NCI-H226 (cell line): ENCODE data around the gene CUX1.
A peak's percentile ranks its signal among the peaks of the same experiment; 100 is the strongest.

Source experiments
- DNase-seq: peaks from one replicate; pipeline ENCODE4 v3.0.0-alpha.2; 2015

CUX1 gene

DNA sequence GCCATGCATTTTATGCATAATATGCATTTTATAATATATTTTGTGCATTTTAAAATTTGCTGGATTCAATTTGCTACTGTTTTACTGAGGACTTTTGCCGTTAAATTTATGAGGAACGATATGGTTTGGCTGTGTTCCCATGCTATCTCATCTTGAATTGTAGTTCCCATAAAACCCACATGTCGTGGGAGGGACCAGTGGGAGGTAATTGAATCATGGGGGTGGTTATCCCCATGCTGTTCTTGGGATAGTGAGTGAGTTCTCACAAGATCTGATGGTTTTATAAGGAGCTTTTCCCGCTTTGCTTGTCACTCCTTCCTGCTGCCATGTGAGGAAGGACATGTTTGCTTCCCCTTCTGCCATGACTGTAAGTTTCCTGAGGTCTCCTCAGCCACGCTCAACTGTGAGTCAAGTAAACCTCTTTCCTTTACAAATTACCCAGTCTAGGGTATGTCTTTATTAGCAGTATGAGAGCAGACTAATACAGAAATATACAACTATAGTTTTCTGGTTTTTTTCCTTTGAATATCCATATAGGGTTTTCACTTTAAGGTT, 267.9 kb downstream of the CUX1 start:
- DNase-seq: peak; percentile 47

DNA sequence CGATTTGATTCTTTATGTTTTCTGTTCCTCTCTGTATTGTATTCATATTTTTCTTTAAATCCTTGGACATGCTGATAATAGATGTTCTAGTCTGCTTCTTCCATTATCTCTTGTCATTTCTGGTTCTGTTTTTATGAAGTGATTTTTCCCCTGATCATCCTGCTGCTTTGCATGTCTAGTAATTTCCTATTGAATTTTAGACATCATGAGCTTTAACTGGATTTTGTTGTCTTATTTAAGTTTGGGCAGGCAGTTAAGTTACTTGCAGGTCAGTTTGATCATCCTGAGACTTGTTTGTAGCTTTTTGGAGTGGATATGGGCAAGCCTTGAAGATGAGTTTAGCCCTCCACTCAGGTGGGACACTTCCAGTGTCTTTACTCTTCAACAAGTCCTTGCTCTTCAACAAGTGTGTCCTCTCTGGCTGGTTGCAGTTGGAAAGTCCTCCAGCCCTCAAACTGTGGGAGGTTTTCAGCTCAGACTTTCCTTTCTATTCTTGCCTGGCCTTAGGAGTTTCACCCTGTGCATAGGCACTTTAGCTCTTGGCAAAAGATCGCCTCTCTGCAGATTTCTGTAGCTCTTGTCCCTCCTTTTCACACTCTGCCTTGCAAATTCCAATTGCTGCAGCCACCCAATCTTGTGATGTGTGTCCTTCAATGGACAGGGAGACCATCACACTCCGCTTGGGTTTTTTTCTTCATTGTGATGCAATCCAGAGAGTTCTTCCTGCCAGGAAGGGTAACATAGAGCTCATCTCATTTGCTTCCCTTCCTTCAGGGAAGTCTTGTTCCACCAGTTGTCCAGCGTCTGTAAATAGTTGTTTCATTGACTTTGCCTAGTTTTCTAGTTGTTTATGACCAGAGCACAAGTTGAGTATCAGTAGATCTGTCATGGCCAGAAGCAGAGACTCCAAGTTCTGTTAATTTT, 272.0 kb downstream of the CUX1 start:
- DNase-seq: no peak

DNA sequence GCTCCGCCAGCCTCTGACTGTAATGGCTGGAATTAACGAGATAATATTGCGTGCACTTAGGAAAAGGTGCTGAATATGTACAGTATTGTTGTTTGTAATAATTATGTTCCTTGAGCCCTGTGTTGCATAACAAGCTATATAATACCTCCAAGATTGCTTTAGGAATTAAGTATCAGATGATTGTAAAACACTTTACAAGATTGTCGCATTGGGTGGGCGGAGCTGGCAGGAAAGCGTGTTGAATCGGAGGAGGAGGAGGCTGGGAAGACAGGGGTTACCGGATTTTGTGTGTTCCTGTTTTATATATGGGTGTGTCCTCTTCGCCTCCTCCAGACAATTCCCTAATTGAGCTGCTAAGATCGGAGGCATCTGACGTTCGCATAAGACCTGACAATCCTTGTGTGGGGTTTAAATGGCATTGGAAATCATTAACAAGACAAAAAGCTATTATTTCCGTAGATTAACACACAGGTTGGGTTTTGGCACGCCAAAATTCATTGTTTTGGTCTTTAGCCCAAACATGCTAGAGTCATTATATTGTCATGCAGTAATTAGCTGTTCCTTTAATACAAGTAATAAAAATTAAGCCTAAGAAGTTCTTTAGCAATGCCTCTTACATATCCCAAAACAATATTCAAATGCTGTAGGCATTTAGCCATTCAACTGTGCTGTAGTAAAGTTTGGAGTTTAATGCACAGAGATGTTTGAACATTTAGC, 276.3 kb downstream of the CUX1 start:
- no peak for DNase-seq

DNA sequence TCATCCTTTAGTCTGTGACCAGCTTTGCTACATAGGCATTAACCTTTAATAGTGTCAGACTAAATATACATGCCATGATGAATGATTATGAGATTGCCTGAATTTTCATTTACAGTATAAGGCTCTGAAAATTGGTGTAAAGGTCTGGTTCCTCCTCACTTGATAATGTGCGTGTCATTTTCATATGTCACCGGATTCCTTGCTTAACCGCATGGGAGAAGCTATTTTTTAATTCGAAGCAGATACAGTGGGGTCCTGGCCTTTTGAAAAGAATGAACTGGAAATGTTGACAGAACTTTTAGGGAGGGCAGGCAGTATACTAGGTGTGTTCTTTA, 276.9 kb downstream of the CUX1 start:
- DNase-seq: no peak

DNA sequence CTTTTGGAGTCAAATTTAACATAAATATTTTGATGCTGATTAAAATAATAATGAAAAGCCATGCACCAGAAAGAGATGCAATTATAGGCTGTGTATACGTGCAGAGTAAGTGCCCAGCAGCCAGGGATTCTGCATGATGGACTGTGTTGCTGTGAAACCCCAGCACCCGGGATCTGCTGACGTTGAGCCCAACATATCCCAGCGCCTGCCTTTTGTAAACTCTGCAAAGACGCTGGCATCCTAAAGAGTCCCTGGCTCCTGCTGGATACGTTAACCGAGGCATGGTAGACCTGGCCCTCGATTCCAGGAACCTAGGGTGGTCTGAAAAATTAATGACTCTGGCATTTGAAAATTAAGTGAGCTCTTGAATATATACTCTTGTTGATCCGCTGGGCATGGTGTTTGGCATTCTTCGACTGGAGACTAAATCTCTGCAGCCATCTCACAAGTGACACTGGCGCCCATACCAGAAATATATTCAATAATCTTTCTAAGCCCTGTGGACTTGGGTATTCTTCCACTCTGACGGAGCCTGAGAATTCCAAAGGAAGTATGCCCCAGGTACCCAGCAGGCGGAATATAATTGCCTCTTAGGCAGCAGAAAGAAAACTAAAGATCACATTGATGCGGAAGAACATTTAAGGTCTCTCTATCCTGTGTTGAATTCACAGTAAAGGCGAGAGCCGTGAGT, 278.0 kb downstream of the CUX1 start:
- no peak for DNase-seq

DNA sequence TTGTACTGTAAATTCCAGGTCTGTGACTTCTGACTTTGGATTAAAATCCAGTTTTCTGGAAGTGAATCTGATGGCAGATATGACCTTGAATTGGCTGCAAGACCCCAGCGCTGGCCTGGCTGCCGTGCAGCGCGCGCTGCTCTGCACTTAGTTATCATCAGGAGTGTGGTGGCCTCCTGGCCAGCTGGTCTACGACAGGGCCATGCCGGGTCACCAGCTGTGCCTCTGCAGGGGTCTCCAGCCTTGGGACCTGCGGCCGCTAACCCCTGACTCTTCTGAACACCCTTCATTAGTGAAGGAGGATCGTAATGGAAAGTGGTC, 278.5 kb downstream of the CUX1 start:
- DNase-seq: no peak

DNA sequence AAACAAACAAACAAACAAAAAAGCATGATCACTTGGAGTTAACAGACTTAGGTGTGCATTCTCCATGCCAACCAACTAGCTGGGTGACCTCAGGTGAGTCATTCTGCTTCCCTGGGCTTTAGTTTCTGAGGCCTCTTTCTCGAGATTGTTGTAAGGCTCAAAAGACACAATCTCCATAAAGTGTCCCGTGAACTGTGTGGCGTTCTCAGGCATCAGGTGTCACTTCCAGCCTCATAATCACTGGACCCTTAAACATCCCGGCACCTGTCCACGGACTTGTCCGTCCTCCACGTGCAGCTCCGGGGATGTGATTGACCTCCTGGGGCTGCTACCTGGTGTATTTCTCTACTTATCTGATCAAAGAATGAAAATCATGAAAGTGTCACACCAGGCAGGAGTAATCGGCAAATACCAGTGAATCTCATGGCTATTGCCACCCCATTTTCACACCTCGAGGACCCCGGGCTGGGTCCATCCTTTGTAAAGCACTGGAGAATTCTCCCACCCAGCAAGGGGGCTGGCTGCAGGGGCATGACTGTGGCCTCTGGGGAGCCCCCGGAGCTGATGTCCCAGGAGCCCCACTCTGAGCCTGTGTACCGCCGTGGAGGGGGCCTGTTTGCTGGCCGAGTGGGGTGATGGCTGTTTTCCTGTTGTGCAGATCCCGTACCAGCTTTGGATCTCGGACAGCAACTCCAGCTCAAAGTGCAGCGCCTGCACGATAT, 279.4 kb downstream of the CUX1 start:
- DNase-seq: no peak

DNA sequence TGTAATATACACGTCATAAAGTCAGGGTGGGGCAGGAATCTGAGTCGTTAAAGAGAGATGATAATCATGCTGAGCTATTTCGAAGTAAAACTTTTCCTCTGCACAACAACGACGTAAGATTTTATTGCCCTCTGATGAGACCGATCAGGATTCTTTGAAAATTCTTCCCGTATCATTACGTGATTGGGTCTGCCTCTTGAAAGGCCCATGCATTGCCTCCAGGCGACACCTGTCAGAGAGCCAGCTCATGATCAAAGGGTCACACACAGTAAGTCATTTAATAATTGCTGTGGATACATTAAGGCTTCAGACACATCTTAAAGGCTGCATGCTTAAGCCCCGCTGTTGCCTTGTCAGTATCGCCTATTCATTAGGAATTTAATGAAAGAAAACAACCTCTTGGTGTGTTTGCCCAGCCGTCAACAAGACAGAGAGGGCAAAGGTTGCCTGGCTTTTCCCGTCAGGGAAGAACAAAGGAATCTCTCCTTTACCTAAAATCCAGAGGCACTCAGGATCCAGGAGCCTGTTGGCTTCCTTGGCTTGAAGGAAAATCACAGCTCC, 280.3 kb downstream of the CUX1 start:
- no peak for DNase-seq

DNA sequence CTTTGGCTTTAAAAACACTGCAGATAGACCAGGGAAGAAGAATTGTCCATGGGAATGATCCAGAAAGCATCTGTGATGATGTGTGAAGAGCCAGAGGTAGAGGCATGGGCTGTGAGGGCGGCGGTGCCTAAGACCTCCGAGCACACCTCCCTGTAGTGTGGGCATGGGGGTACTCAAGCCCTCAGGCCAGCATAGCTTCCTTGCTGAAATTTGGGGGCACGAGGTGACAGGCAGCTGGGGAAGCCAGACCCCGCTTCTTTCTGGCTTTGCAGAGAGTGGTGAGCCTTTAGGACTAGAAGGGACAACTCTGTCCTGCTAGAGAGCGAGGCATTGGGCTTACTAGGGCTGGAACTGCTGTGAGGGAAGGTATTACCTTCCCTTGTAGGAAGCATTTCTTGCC, 281.6 kb downstream of the CUX1 start:
- no peak for DNase-seq

DNA sequence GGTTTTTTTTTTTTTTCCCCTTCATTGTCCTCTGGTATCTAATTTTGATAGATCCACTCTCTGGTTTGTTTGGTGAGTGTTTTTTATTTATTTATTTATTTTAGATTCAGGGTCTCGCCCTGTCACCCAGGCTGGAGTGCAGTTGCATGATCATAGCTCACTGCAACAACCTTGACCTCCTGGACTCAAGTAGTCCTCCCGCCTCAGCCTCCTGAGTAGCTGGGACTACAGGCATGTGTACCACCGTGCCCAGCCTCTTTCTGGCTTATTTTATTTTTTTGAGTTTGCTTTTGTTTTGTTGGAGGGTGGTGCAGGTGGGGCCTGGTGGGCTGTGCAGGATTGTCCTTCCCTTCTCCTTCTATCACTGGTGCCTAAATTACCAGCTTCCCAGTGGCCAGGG, 282.0 kb downstream of the CUX1 start:
- no peak for DNase-seq

DNA sequence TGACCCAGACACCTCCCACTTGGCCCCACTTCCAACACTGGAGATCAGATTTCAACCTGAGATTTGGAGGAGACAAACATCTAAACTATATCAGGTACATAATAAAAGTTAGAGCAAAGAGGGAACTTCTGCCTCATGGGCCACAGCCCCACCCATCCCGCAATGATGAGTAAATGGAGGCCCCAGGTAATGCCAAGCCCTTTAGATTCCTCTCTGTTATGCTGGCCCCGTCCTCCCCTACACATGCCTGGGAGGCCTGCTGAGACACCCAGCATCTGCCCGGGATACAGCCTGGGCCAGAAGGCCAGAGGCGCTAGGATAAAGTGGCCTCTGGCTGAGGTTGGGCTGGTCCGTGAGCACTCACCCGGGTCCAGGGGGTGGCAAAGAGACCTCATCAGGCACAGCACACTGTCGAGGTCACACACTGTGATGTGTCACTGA, 283.7 kb downstream of the CUX1 start:
- no peak for DNase-seq

DNA sequence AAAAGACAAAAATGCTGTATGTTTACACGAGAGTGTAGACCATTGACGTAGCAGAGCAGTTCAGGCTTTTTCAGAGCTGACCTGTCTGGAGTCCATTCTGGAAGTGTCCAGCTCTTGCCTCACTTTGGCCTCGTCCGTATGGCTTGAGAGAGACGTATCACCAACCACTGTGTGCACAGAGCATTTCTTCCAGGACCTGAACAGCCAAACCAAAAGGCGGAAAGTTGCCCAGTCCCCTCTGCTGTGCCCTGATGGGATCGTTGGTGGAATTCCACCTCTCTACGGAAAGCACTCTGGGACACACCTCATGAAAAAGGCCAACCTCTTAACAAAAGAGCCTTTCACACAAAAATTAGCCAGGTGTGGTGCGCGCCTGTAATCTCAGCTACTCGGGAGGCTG, 284.5 kb downstream of the CUX1 start:
- no peak for DNase-seq

DNA sequence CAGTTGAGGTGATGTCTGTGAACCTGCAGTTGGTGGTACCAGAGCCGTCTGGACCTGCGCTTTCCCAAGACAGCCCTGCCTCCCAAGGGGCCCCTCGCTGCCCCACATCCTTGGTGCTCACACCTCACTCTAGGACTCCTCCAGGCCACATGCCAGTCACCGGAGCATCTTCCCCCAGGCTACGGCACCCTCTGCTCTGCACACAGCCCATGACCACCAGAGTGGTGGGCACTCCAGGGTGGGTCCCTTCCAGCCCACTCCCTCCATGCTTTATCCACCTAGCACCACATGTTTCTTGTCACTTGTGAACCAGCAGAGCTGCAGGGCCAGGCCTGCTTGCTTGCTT, 285.6 kb downstream of the CUX1 start:
- no peak for DNase-seq

DNA sequence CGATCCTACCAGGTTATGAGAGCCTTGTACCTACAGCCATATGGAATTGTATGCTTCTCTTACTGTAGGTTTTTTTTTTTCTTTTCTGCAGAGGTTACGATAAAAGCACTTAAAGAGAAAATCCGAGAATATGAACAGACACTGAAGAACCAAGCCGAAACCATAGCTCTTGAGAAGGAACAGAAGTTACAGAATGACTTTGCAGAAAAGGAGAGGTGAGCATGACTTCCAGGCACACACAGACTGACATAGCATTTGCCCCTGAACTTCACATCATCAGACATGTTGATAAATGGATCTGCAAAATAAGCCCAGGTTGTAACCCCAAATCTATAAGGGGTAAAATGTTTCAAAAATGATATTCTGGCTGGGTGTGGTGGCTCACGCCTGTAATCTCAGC, 286.8 kb downstream of the CUX1 start:
- no peak for DNase-seq

DNA sequence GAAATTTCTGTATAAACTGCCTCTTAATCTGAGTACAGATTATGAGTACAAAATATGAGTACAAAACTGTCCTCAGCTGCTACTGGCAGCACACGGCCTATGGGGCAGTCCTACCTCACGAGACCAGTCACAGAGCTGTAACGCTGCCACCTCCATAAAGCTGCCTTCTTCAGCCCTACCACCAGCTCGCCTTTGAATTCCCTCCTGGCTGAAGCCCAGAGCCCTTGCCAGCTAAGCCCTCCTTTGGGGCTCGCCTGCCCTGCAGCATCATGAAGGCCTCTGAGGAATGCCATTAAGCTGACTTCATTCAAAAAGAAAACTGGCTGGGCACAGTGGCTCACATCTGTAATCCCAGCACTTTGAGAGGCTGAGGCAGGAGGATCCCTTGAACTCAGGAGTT, 289.2 kb downstream of the CUX1 start:
- DNase-seq: peak; percentile 45

DNA sequence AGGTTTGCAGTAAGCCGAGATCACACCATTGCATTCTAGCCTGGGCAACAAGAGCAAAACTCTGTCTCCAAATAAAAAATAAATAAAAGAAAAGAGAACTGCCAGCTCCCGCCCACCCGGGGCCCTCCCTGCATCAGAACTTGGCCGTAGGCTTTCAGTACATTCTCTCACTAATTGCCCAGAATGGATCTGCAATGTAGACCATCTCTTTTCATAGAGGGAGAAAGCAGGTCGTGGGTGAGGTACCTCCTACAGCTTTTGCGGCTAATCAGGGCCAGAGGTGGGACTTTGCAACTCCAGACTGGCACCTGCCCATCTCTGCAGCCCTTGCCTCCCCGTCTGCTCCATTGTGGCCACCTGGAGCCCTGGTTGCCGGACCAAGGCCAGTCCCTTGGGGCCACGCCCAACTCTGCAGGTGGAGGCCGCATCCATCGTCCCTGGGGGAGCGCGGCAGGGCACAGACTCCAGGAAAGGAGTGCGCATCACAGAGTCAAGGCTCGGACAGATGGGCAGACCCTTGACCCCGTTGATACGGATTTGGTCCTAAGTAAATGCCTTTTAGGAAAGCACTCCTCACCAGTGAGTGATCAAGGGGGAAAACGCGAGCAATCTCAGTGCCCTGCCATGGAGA, 290.2 kb downstream of the CUX1 start:
- DNase-seq: no peak

DNA sequence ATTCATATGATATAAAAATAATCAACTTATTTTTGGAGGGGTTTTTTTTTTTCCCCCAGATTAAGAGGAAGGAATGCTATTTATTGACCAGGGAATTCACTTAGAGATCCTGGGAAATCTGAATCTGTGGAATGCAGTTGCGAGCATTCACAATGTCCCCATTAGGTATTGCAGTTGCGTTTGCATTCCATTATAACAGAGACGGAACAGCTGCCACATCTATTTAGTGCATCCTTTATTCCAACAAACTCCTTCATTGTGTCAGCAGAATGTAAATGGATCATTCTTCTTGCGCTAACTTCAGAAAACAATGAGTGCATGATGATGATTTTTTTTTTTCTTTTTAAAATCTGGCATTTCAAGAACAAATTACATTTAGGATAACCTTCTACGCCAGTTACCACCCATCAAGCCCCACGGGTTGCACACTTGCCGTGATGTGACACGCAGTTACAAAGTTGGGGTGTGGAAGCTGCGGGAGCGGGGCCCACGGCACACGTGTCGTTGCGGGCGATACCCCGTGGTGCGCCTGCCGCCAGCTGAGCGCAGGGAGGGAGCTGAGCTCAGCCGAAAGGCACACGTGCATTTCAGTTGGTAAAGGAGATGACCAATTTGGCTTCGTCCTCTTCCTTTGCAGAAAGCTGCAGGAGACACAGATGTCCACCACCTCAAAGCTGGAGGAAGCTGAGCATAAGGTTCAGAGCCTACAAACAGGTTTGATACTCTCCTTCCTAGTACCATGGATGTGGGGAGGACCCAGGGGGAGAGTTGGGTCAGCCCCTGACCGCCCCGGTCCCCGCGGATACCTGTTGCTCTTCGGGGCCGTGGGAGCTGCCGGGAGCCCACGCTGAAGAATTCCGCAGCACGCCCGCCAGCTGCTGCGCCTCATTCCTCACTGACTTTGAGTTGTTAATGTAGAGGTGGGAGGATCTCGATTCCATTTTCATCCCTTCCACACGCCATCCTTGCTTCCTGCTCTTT, 293.9 kb downstream of the CUX1 start:
- no peak for DNase-seq

DNA sequence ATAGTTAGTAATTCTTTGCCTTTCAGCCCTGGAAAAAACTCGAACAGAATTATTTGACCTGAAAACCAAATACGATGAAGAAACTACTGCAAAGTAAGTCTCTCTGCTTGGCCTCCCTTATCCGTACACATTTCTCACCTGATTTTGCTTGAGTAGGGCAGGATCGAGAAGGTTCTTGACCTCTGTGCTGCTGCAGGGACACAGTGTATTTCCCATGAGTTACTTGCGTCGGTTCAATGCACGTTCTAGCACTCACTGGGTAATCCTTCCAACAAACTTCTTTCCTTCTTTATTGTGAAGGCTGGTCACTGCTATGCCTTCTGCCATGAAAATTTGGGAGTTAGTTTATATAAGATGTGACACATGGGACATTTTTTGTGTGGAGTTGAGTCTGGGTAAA, 297.8 kb downstream of the CUX1 start:
- no peak for DNase-seq

DNA sequence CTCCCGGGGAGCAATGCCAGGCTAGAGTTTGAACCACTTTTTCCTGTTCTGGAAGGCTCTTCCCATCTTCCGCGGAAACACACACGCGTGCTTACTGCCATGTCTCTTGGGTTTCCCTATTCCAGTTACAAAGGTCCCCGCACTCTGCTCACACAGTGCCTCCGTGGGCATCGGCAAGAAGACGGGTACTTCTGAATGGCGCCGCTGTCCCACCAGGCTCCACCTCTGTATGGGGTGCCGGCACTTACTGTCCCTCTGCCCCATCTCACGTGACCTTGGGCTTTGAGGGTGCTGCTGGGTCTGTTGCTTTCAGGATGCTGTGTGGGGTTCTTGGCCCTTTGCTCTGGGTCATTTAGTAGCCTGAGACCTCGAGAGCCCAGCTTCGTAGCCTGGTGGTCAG, 298.5 kb downstream of the CUX1 start:
- DNase-seq: no peak

DNA sequence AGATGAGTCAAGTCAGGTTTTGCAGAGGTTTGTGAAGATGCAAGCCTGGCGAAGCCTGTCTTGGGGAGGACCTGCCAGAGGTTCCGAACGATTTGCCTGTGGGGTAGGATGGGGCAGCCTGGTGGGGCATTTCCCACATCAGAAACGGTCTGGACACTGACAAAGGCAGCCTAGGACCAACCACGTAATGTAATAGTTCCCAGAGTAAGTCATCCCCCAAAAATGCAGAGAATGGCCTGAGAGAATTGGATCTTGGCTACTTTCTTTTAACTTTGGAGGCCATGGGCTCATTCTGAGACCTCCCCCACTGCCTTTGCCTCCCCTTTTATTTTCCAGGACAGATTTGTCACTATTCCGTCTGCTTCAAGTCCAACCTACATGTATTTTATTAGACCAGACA, 300.3 kb downstream of the CUX1 start:
- DNase-seq: peak; percentile 45

DNA sequence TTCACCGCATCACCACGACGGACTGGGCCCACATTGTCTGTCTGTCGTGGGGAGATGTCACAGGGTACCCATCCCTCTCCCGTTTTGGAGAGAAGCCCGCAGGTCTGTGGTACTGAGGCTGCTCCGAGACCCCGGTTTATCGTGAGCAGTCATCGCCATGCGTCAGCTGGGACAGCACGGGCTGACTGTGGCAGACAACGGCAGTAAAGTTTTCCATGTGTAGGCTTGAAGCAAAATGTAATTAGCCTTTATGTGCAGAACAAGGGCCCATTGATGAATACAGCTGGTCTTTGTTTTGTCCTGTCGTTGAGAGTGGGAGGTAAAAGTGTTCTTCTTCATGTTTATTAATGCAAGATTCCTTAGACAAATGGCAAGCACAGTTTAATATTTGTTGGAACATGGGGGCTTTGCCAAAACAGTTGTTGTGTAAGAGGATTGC, 301.8 kb downstream of the CUX1 start:
- no peak for DNase-seq
